HG03108 (cell line): Measurements from ENCODE around the gene KLF18.
"Not testable (repeated sequence)": the region's sequence is repeated elsewhere in the genome, so short reads cannot be mapped to it uniquely, and the experiment has no call there.

Source experiments
- ATAC-seq: cut with Tn5 transposase; IDR thresholded peaks from one replicate; pipeline ENCODE4 v1.9.1; 2021; ENCODE audit warnings: moderate library complexity; ENCODE audit not compliant: unreplicated experiment

The KLF18 gene

DNA sequence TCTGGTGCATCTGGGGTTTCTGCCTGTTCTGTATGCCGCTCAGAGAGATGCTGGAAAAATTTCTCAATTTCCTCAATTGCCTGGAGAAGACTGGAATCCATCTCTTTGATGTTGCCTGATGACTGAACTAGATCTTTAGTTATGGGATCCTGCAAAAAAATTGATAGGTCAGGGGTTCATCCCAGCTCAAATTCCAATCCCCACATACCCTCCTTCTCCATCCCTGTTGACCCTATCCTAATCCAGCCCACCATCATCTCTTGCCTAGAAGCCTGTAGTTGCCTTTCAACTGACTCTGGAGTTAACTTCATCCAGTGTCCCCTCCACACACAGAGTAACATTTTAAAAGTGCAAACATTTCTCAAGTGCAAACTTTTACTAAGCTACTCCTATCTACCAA is at the start of gene KLF18:
Gene KLF18 (minus strand): TSS at position 101 of the 400 bp plus-strand sequence. CDS start 0 bp downstream, at position 101.
- no peak for ATAC-seq

DNA sequence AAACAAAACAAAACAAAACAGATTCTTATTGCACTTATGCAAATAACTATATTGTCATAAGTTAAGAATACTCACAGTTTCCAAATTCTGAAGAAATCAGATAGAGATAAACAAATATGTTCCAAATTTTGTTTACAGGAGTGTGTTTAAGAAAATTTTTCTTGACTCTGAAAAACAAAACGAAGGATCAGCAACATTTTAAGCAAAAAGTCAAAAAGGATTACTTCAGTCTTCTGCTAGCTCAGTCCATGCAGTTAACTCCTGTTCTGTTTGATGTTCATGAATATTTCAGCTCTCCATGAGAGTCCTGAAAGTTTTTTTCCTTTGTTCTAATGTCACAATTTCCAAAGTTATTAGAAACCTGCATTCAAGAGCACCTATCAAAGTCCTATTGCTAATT is 33.2 kb upstream of the KLF18 start:
- no peak for ATAC-seq

DNA sequence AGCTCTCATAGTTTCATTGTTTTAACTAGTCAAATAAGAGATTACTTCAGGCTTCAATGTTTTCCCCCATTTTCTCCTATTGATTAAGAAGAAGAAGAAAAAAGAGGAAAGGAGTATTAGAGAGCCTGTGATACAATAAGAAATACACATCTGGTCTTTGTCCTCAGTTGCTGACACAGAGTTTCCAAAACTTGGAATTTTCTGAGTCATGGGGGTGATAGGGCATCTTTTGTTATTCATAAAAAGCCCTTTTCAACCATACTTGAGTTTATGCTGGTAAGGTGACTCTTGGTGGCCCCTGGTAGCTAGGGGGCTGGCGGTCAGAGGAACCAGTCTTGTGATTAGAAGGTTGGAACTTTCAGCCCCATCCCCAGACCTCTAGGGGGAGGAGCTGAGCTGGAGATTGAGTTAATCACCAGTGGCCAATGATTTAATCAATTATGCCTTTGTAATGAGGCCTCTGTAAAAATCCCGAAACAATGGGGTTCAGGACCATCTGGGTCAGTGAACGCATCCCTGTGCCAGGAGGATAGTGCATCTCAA is 28.9 kb upstream of the KLF18 start:
- no peak for ATAC-seq

DNA sequence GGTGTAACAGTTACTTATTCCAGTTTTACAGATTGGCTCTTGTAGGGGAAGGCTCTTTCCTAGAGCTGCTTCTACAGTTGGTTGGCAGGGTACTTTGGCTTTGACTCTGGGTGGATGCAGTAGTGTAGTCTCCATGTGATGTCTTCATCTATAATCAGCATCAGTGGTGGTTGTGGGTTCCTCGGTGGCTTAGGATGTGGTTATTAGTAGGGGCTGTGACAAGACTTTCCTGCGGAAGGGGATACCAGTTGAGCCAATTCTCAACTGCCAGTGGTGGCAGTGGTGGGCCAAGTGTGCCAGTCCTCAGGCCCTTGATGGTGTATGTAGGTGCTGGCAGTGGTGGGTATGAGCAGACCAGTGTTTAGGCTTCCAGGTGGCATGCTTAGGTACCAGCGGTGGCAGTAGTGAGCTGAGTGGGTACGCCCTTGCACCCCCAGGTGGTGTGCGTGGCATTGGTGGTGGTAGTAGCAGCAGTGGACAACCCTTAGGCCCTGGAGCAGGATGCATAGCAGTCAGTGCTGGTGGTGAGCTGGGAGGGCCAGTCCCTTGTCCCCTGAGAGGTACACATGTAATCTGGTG is 27.2 kb upstream of the KLF18 start:
- ATAC-seq: no peak

DNA sequence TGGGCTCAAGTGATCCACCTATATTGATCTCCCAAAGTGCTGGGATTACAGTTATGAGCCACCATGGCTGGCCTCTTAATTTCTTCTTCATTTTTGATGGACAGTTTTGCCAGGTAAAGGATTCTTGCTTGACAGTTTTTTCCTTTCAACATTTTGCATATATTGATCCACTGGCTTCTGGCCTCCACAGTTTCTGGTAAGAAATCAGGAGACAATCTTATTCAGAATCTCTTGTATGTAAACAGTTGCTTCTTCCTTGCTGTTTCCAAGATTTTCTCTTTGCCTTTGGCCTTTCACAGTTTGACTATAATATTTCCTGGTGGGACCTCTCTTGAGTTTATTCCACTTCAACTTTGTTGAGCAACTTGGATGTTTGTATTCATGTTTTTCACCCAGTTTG is 20.1 kb upstream of the KLF18 start:
- ATAC-seq: no peak

DNA sequence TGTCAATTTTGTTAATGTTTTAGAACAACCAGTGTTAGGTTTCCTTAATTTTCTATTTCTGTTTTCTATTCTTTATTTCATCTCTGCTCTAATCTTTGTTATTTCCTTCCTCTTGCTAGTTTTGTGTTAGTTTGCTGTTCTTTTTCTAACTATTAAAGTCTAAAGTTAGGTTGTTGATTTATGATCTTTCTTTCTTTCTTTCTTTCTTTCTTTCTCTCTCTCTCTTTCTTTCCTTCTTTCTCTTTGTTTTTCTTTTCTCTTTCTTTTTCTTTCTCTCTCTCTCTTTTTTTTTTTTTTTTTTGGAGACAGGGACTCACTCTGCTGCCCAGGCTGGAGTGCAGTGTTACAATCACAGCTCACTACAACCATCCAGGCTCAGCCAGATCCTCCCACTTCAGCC is 17.4 kb upstream of the KLF18 start:
- ATAC-seq: no peak

DNA sequence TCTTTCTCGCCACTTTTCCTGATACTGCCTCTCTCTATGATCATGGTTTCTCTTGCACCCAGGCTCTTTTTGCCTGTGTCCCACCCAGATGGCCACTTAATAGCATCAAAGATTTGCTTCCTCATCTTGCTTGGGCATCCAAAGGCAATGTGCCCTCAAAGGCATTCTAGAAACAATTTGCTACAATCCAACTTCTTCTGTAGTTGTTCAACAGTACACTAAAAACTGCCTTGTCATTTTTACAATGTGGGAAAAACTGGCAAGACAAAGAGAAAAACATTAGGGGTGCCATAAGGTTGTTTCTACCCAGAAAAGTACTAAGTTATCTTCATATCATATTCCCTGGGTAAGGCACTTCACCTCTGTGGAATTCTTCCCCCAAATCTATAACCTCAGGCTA is 16.5 kb upstream of the KLF18 start:
- no peak for ATAC-seq

DNA sequence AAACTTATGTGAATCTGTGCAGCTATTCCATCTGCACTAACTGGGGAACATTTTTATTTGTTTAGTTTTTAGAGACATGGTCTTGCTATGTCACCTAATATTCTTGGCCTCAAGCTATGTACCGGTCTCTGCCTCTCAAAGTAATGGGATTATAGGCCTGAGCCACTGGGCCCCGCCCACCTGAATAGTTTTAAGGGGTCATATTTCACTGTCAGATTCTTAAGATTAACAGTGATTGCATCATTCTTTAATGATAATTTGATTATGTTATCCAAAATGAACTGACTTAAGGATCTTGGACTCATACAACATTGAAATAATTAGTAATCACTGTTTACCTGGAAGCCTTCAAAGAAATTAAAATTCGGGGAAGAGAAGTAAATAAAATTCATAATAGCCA is 12.6 kb upstream of the KLF18 start:
- no peak for ATAC-seq

DNA sequence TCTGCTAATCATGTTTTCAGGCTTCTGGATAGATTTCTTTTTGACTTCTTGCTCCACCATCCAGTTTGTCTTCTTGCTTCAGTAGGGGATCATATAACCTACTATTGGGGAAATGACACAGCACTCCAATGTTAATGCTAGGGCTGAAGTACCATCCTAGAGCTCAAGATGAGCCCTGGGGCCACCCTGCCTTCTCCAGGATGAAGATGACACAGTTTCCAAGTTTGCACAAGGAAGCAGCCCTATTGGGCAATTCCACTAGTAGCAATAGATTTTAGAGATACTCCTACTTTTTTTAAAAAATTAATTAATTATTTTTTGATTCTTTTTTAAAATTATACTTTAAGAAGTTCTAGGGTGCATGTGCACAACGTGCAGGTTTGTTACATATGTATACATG is 11.3 kb upstream of the KLF18 start:
- ATAC-seq: no peak

DNA sequence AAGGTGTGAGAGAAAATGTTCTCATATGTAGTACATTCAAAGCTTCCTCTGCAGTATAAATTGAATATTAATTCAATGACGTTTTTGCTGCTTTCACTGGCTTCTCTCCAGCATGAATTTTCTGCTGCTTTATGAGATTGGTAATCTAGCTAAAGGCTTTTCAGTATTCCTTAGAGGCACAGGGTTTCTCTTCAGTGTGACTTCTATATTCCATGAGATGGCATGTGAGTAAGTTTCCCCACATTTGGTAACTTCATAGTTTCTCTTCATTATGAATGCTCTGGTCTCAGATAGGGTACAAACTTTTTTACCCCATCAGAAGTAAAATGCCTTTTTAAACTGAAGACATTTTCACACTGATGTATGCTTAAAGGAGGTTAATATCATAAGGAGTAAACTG is 10.4 kb upstream of the KLF18 start:
- no peak for ATAC-seq

DNA sequence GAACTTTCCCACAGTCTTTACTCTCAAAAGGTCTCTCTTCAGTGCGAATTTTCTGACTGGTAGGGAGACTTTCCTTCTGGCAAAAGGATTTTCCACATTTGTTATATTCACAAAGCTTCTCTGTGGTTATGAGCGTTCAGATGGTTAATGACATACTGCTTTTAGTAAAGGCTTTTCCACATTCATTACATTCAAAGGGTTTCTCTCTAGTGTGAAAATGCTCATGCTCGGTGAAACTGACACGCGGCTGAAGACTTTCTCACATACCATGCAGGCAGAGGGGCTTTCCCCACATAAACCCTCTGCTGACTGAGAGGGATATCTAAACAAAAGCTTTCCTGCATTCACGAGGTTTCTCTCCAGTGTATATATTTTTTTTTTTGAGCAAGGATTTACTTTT is 9.9 kb upstream of the KLF18 start:
- no peak for ATAC-seq

DNA sequence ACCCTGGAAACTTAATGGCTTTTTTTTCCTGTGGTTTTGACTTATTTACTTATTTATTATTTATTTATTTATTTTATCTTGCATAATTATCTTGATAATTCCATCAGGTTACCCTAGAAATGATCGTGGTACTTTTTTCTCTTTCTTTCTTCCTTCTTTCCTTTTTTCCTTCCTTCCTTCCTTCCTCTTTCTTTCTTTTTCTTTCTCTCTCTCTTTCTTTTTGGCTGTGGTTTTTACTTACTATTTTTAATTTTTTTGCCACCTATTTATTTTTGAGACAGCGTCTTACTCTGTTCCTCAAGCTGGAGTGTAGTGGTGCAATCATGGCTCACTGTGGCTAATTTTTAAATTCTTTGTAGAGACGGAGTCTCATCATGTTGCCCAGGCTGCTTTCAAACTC is 6.2 kb upstream of the KLF18 start:
- ATAC-seq: no peak

DNA sequence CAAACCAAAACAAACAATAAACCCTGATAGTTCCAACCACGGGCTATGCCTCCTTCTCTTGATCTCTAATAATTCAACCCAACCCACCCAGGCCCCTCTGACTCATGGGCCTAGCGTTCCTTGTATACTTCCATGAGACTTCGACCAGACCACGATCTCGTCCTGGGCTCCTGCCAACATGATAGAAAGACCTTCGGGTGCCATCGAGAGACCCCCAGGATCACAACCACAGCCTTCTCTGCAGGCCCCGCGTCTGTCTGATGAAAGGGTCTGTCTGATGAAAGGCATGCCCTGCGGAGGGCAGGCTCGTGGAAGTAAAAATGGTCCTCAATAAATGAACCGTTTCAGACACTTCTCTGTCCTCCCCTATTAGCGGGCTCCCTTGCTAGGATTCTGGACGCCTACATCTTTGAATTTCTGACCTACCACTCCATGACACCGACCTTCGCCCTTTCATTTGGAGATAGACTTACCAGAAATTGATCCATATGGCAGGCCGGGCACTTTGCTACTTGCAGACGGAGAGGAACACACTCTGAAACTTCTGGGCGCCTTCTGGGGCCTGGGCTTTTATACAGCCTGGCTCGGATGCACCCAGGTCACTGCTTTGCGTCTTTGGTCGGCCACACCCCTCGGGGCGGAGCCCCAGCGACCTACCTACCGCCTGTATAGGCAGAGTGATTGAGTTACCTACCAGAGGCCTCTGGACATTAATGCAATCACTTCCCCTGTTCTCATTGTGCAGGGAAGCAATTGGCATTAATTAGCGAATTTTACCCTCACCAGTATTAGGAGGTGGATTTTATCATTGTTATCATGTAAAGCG is 5.3 kb upstream of the KLF18 start:
- ATAC-seq: no peak

DNA sequence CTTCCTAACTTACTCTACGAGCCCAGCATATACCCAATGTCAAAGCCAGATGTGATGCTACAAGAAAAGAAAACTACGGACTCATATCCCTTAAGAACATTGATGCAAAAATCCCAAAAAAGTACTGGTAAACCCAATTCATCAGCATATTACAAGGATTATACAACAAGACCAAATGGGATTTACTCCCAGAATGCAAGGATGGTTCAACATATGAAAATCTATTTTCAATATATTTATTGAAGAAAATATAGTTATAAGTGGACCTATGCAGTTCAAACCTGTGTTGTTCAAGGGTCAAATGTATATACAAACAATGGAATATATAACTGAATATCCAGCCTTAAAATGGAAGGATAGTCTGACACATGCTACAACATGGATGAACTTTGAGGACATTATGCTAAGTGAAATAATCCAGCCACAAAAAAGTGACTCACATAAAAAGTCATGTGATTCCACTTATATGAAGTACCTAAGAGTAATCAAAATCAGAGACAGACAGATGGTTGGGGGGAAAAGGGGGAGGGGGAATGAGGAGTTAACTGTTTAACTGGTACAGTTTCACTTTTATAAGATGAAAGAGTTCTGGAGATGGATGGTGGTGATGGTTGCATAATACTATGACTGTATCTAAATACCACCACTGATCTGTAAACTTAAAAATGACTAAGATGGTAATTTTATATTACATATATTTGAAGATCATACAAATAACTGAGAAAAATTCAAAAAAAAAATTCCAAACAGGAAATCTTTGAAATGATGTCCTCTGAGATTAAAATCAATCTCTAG is 3.7 kb upstream of the KLF18 start:
- ATAC-seq: no peak

DNA sequence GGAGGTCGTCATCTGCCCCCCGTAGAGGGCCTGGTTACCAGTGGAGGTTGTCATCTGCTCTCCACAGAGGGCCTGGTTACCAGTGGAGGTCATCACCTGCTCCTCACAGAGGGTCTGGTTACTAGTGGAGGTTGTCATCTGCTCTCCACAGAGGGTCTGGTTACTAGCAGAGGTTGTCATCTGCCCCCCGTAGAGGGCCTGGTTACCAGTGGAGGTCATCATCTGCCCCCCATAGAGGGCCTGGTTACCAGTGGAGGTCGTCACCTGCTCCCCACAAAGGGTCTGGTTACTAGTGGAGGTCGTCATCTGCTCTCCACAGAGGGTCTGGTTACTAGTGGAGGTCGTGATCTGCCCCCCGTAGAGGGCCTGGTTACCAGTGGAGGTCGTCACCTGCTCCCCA is 1.9 kb downstream of the KLF18 start:
- ATAC-seq: not testable (repeated sequence)

DNA sequence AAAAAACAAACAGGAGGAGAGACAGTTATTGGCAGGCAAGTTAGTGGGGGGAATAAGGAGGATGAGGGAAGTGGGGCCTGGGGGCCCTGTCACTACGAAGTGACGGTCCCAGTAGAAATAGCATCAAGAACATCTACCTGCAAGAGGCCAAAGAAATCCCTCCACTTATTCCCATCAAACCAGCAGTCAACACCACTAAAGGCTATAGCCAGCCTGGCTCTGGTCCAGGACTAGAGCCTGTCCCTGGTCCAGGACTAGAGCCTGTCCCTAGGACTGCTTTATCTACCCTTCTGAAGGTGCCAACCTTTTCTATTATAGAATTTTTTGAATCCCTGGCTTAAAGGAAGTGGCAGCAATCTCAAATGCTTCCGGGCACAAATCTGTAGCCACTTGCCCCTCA is 3.2 kb downstream of the KLF18 start:
- no peak for ATAC-seq

DNA sequence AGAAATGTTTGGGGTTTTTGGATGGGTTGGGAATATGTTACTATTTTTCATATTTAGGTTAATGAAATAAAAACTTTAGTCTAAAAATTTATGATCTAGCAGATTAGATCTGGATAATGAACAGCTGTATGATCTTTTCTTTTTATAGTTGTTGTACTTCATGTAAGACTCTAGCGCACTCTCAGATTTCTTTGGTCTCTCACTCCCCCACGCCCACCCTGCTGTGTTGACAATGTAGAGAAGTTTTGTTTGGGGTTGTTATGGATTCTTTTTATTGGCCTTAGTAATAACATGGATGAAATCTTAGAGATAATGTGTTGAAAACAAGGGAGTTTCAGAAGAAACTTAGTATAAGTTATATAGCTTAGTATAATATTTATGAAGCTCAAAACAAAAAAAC is 5.5 kb downstream of the KLF18 start:
- ATAC-seq: no peak

DNA sequence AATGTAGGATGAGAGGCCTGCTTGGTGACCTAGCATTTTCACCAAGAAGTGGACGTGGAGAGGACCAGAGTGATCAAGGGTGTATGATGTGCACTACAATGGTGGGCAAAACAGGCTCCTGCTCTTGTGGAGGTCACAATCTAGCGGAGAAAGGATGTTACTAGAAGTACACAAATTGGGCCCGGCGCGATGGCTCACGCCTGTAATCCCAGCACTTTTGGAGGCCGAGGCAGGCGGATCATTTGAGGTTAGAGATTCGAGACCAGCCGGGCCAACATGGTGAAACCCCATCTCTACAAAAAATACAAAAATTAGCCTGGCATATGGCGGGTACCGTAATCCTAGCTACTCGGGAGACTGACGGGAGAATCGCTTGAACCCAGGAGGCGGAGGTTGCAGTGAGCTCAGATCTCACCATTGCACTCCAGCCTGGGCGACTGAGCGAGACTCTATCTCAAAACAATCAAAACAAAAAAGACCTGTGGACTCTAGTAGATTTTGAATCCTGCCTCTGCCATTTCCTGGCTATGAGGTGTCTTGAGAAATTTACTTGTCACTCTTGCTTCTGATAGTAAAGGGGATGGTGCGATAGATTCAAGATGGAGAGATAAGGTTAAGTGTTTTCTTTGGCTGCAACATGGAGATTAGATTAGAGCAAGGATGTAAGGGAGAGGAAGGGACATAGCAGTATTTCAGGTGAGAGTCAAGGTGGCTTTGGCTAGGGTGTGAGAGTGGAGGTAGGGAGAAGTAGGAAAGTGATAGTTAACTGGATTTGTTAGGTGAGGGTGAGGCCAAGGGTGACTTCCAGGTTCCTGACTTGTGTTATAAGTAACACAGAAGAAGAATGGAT is 7.1 kb downstream of the KLF18 start:
- ATAC-seq: no peak

DNA sequence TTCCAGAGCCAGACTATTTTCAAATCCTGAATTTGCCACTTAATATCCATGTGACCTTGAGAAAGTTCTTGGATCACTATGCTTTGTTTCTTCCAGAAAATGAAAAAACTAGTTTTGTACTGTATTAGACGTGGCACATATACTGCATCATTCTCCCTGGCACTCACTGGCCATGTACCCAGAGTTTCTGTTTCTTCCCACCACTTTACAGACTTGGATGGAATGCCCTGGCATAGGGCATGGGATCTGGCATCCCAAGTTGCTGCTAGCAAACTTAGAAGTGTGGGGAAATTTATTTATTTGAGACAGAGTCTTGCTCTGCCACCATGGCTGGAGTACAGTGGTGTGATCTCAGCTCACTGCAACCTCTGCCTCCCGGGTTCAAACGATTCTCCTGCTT is 10.0 kb downstream of the KLF18 start:
- ATAC-seq: no peak

DNA sequence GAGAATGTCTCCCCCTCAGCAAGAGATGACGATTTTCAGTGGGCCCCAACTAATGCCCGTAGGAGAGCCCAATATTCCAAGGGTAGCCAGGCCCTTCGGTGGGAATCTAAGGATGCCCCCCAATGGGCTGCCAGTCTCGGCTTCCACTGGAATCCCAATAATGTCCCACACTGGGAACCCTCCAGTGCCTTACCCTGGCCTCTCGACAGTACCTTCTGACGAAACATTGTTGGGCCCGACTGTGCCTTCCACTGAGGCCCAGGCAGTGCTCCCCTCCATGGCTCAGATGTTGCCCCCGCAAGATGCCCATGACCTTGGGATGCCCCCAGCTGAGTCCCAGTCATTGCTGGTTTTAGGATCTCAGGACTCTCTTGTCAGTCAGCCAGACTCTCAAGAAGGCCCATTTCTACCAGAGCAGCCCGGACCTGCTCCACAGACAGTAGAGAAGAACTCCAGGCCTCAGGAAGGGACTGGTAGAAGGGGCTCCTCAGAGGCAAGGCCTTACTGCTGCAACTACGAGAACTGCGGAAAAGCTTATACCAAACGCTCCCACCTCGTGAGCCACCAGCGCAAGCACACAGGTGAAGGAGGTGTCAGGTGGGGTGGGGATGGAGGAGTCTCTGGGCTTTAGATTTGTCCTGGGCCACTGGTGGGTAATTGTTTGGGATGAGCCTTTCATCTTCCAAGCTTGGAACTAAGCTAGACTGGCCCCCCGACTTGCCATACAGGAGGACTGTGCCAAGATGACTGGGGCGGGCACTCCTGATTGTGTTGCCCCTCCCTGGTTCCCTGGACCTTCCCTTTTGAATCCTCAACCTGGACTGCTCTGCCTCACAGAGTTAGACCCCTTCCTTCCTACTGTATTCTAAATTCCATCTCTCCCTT is 11.6 kb downstream of the KLF18 start:
- ATAC-seq: no peak
